Stimulated activated naive CD8-positive, alpha-beta T cell treated with anti-CD3 and anti-CD28 coated beads, Interleukin-15, Interleukin-2, amounts not matched to agents 100 U/mL and 50 U/mL, for 24 hours (primary cell): ENCODE results near the gene COL27A1.
A peak's percentile ranks its signal among the peaks of the same experiment; 100 is the strongest.

Experiments used
- ATAC-seq: fragments of 150-1000 bp; cut with Tn5 transposase; one replicate; pipeline ENCODE4 v1.10.0; 2021
- DNase-seq: peaks from one replicate; pipeline ENCODE4 v3.0.0; 2021

COL27A1 gene

DNA sequence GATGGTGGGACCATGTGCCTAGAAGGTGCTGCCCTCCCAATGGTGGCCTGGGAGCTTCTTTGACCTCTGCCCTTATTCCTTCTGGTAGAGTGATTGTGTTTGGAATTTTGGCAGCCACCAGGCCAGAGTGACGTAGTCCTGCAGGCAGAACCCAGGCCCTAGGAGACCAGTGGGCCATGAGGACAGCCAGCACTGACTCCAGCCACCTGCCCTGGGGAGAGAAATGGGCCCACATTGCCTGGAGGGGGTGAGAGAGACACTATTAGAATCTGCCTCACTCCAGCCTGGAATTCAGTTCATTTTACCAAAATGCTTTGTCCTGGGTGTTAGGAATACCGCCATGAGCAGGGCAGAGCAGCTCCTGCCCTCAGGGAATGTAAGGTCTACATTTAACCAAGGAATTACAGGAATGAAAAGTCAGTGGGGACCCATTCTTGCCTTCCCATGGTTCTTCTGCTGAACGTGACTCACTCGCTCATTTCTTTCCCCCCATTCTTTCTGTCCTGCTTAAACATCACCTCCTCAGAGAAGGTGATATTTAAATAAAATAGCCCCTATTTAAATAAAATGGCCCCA is 5.5 kb upstream of the COL27A1 start:
- ATAC-seq (no peak), DNase-seq (no peak)

DNA sequence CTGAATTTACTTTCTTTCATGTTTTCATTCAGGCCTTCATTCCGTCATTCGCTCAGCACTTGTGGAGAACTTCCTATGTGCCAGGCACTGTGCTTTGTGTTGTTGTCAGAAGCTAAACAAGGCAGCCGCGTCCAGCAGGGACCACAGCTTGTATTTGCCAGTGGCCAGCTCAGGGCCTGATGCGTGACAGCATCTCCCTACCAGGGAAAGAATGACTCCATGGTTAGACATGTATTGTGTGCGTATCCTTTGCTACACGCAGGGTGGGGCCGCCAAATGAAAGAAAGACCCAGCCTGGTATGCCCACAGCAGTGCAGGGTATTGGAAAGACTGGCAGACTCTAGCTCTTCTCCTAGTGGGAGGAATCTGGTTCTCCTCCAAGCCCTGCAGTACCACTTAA is 4.7 kb upstream of the COL27A1 start:
- ATAC-seq = no peak

DNA sequence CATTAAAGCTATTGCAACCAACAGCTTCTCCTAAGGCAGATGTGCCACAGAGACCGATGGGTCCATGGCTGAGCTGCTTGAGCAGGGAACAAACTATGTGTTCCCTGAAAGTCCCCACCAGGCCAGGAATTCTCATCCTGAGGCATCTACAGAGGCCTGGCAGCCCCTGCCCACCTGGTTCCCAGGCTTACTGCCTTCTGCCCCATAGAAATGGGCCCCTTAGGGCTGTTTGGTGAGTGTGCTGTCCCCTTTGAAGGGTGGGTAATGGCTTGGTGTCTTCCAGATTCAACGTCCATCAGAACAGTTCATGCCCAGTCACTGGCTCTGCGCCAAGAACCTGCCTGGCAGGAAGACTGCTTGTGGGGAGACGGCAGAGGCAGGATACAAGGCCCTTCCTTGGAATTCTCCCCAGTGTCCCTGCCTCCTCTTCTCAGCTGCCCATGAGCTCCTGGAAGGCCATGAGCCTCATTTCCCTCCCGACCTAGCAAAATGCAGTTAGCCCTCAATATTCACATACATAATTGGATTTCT is 3.8 kb upstream of the COL27A1 start:
- DNase-seq = no peak

More for the DNA sequence above, 4.7 kb upstream of the COL27A1 start:
- no peak for DNase-seq

DNA sequence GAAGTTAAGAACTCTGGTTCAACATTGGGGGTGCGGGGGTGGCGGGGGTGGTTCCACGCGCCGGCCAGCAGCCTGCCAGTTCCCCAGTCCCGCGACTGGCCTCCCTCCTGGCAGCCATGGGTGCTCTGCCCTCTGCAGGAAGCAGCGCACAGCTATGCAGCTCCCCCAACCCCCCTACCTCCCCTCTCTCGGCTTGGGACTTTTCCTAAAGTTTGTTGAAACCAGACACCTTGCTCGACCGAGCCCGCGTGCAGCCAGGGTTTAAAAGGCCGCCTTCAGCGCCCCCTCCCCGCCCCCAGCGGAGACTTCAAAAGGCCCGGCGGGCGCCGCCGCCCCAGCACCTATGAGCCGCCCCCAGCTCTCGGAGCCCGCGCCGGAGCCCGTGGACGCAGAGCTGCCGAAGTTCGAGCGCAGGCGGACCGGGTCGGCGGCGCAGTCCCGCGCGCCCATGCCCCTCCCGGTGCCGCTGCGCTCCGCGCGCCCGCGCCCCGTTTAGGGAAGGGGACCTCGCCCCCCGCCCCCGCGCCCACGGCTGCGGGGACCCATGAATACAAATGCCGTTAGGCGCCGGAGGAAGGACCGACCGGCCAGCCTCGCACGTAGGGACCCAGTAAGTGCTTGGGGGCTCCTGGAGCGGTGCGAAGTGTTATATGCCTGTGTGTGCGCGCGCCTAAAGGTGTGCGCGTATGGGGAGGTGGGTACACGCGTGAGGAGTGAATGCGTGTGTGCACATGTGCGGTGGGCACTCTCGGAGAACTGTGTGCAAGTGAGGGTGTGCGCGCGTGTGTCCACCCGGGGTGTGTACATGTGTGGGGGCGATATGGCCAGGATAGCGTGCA is 1.4 kb upstream of the COL27A1 start:
- ATAC-seq = no peak
- no peak for DNase-seq

More for the DNA sequence above, 3.8 kb upstream of the COL27A1 start:
- no peak for ATAC-seq

DNA sequence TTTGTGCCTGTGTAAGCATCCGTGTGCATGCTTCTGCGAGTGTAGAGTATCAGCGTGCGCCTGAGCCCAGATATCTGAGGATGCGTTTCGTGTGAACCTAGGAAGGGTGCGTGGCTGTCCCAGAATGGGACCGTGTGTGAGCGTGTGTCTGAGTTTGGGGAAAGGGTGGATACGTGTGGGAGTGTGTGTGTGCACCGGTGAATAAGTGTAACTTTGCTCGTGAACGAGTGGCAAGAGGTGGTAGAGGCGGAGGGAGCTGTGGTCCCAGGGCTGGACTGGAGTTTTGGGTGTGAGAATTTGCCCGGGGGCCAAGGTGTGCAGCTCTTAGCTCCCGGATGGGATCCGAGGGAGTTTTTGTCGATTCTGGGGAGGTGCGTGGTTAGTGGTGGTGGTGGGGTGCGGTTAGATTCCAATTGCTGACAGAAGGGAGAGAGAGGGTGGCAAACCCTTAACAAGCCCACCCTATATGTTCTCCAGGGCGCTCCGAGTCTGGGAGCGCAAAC is 686 bp upstream of the COL27A1 start:
- DNase-seq (no peak), ATAC-seq (no peak)

DNA sequence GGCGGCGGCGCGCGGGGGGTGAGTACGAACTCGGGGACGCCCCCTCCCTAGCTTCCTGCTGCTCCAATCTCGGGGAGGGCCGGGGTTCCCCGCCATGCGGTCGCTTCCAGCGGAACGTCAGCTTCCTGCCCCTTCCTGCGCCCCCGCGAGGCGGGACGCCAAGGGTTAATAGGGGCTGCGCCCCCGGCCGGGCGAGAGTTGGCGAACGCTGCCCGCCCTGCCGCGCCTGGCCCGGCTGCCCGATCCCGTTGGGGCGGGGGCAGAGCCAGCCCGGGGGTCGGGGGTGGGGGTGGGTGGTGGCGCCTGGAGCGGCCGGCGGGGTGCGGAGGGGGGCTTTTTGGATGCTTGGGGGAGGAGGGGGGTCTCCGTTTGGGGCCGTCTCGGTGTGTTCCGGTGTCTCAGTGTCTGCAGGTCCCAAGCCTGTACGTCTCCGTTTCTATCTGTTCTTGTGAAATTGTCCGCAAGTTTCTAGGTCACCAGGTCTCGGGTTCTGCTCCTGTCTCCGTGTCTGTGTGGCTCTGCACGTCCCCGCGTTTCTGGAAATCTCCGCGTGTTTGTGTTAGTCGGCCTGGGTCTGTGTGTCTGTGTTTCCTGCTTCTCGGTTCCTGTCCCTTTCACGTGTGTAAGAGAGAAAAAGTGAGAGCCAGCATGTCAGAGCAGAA is 789 bp downstream of the COL27A1 start:
- ATAC-seq (peak; percentile 3), DNase-seq (peak; percentile 54)

DNA sequence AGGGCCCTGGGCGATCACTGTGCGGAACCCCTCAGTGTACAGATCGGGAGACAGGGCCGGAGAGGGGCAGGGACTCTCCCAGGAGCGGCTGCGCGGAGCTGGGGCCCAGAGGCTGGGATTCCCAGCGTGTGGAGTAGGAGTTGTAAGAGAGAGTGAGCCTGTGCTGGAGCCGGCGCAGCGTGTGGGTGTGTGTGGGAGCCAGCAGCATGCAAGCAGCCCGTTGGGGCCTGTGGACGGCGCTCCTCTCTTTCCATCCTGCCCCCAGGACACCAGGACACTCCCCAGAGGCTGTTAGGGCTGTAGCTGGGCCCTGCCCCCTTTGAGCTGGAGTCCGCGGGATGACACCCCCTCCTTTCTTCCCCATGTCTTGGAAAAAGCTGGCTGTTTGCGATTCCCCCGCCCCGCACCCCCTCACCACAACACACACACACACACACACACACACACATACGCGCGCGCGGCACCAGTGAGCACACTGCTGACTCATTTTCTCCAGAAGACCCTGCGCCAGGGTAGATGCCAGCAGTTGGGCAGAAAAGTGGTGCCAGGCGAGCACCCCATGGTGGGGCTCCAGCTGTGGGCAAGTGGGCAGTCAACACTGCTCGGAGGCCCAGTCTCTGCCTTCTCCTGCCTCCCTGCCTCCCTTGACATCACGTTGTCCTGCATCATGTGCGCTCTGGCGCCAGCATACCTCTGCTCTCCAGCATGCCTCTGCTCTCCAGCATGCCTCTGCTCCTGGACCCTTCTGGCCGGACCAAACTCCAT is 1.5 kb downstream of the COL27A1 start:
- peak; percentile 29 for ATAC-seq
- peak; percentile 33 for DNase-seq

DNA sequence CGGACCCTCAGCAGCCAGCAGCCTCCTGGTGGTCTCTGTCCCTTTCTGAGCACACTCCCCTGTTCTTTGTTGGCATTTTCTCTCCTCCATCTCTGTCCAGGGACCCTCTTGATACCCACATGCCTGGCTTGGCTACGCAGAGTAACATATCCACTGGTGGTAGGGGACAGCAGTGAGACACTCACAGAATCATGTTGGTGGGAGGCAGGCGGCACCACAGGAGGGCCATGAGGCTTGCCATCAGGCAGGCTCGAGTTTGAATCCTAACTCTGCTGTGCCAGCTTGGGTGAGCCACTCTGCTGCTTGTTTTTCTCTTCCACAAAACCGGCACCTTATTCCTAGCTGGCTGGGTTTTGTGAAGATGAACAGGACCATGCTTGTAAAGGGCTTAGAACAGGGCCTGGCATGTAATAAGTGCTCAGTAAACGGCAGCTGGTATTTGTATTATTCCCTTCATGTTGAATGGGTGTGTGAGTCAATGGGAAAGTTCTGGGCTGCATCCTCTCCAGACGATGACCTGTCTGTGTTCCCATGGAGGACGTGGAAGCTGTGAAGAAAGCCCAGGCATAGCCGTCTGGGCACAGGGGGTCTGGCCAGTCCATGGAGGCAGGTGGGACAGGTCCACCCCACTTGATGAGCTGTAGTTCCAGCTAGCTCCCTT is 2.3 kb downstream of the COL27A1 start:
- ATAC-seq (no peak), DNase-seq (no peak)

DNA sequence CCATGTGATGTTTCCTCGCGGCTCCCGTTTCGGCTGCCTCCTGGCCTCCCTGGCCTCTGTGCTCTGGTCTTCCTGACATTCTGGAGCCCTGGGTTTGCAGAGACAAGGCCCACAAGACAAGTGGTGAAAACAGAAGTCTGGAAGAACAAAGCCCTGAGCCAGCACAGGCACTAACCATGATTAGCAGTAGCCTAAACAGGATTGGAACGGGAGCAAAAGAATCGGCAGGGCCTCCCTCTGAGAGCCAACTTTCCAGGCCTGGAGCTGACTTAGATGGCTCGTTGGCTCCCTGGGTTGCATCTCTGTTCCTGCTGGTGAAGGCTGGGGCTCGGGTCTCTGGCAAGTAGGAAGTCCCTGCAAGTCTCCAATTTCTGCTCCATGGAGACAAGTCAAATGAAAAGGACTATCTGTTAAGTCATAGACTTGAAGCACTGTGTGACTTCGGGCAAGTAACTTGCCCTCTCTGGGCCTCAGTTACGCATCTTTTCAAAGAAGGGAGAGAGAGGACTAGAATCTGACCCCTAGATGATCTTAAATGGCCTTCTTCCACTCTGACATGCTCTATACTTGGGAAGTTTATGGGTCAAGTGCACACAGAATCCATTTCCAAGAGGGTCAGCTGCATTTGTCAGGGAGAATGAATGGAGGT is 3.3 kb downstream of the COL27A1 start:
- no peak for DNase-seq
- ATAC-seq = no peak

DNA sequence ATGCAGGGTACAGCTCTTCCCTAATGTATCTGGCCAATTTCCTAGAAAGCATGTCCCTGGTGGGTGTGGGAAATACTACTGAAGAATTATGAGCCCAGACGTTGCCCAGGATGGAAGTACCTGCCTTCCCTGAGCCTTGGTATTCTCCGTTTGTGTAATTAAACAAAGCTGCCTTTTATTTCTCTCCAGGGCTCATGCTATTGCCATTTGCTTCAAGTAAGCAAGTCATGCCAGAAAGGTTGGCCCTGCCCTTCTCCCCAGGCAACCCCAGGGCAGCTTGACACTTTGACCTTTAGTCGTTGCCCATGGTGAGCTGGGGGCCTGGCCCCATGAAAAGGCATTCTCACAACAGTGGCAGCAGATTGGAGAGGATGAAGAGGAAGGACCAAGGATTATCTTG is 4.4 kb downstream of the COL27A1 start:
- no peak for DNase-seq
- ATAC-seq = no peak

DNA sequence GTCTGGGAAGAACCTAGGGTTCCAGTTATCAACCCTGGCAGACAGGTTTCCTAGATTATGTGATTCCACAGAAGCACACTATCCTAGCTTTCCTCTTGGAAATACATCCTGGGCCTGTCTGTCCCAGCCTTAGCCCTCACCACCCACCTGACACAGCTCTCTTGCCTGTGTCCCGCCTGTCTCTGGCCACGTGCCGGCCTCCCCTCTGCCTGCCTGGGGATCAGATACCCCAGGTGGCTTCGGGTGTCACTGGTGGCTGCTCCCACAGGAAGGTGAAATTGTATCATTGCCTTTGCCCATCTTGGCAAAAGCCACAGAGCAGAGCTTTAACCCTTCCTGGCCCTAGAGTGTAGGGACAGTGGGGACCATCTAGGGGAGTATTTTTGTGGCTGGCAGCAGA is 6.2 kb downstream of the COL27A1 start:
- DNase-seq (no peak), ATAC-seq (no peak)

DNA sequence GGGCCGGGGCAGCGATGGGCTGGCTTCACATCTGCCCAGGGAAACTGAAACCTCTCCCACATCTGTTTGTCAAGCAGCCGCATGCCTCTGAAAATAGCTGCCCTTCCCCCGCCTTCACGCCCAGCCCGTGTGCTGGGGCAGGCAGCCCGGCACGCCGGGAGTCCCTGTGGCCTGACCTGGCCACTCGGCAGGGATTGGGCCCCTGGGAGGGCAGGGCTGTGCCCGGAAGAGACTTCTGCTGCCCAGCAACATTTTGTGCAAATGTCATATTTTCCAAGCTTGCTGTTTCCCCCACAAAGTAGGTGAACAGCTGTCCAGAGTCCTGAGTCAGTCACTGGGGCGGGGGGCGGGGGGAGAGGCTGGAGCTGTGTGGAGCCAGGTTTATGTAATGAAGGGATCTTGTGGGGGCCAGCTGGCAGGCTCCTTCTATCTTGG is 8.2 kb downstream of the COL27A1 start:
- ATAC-seq (peak; percentile 33), DNase-seq (no peak)

DNA sequence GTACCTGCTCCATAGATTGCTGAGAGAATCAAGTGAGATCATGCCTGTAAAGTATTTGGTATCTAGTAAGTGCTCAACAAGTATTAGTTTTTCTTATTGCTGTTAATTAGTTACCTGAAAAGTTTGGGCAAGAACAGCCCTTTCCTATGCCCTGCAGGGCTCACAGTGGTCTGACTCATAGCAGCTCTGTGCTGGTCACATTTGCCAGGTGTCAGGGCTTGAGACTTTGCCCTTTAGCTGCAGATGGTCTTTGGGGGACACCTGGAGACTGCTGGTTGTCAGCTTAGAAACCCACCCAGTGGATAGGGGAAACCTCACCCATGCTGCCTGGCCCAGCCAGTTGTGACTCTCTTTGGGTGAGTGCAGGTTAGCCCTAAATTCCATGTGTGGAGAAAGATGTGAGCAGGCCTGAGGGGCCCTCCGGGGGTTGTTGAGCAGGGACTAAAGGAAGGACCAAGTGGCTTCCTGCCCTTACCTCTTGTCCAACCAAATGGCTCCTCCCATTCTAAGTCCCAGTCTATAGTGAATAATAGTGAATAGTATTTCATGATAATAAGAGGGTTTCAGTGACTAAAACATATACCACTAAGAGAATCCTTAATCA is 9.0 kb downstream of the COL27A1 start:
- DNase-seq = no peak
- ATAC-seq = no peak

DNA sequence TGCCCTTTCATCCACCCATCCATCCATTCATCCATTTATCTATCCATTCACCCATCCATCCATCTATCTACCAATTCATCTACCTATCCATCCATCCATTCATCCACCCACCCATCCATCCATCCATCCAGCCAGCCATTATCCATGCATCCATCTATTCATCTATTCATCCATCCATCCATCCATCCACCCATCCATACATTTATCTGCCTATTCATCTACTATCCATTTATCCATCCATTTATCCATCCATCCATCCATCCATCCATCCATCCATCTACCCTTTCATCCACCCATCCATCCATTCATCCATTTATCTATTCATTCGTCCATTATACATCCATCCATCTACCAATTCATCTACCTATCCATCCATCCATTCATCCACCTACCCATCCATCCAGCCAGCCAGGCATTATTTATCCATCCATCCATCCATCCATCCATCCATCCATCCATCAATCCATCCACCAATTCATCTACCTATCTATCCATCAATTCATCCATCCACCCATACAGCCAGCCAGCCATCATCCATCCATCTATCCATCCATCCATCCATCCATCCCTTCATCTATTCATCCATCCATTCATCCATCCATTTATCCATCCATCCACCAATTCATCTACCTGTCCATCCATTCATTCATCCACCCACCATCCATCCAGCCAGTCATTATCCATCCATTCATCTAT is 10.2 kb downstream of the COL27A1 start:
- DNase-seq = no peak
- ATAC-seq = no peak

DNA sequence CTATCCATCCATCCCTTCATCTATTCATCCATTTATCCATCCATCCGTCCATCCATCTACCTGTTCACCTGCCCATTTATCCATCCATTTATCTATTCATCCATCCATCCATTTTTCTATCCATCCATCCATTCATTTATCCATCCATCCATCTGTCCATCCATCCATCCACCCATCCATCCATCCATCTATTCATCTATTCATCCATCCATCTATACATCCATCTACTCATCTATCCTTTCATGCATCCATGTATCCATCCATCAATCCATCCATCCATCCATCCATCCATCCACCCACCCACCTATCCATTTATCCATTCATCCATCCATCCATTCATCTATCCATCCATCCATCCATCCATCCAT is 10.8 kb downstream of the COL27A1 start:
- DNase-seq (no peak), ATAC-seq (no peak)

DNA sequence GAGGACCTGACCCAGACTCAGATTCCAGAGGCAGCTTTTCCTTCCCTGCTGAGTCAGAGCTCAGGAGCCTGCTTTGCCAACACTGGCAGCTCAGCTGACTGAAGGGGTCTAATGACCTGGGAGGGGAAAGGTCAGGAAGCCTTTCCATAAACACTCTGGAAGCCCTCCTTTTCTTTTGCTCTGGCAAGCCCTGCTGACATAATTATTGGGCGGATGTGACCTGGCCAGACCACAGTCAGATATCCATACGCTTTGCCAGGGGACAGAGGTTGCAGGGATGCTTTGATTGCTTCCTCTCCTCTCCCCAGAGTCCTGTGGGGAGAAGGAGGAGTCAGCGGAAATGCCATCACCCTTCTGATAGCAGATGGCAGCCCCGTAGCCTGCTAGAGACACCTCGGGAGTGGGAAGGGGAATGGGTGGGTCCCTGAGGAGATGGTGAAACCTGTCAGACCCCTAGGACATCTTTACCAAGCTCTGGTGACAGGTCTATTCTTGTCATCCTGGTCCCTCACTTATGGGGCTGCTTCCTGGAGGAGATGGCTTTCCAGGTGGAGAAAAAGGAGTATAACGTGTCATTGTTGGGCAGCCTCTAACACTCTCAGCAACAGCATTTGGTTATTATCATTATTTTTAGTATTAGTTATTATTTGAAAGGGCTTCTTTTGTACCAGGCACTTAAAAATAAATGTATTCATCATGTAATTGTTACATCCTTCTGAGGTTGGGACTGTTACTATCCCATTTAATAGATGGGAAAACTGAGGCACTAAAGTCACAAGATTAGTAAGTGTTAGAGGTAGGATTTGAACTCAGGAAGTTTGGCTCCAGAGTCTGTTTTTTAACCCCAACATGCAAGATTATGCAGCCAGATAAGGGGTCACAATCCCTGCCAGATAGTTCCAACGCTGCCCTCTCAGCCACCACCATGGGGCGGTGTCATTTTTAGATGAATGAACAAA is 11.6 kb downstream of the COL27A1 start:
- ATAC-seq (no peak), DNase-seq (no peak)

DNA sequence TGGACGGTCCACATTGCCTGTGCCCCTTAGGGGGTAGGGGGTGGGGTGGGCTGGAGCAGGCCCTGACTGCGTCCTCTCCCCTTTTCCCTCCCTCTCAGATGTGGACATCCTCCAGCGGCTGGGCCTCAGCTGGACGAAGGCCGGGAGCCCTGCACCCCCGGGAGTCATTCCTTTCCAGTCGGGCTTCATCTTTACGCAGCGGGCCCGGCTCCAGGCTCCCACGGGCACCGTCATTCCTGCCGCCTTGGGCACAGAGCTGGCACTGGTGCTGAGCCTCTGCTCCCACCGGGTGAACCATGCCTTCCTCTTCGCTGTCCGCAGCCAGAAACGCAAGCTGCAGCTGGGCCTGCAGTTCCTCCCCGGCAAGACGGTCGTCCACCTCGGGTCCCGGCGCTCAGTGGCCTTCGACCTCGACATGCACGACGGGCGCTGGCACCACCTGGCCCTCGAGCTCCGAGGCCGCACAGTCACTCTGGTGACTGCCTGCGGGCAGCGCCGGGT is 12.3 kb downstream of the COL27A1 start:
- DNase-seq = no peak
- ATAC-seq = no peak

DNA sequence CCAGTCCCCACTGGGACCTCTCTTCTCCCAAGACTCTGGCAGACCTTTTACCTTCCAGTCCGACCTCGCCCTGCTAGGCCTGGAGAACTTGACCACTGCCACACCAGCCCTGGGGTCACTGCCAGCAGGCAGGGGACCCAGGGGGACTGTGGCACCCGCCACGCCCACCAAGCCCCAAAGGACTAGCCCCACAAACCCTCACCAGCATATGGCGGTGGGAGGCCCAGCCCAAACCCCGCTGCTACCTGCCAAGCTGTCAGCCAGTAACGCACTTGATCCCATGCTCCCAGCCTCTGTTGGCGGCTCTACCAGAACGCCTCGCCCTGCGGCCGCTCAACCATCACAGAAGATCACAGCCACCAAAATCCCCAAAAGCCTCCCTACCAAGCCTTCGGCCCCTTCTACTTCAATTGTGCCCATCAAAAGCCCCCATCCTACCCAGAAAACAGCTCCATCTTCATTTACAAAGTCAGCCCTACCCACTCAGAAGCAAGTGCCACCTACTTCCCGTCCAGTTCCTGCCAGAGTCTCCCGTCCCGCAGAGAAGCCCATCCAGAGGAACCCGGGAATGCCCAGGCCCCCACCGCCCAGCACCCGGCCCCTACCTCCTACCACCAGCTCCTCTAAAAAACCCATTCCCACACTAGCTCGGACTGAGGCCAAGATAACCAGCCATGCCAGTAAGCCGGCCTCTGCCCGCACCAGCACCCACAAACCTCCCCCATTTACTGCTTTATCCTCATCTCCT is 13.1 kb downstream of the COL27A1 start:
- no peak for ATAC-seq
- DNase-seq = no peak
